HEK293T (cell line): ENCODE measurements around the gene UTP4.

Experiments used
- CTCF ChIA-PET: fragments of 350-600 bp; formaldehyde crosslinking; extraction: SDS; loops from one replicate; lab custom pipeline; 2021; ENCODE audit warnings: antibody characterized with exemption, inconsistent platforms; lab: Yijun Ruan, JAX
- POLR2A ChIA-PET: fragments of 350-600 bp; formaldehyde crosslinking; extraction: SDS; loops from one replicate; lab custom pipeline; 2020; ENCODE audit warnings: antibody characterized with exemption, inconsistent platforms; lab: Yijun Ruan, JAX
- DNase-seq: peaks from one replicate; pipeline ENCODE4 v3.0.0; 2012; ENCODE audit warnings: mixed read lengths; ENCODE audit errors: extremely low spot score
- ARNT ChIP-seq: fragments of 450-650 bp; IDR thresholded peaks from 2 replicates; pipeline ENCODE4 v1.6.1; 2017; ENCODE audit warnings: mild to moderate bottlenecking
- BHLHE40 ChIP-seq: fragments of 450-650 bp; IDR thresholded peaks from 2 replicates; pipeline ENCODE4 v1.6.1; 2016; ENCODE audit warnings: mild to moderate bottlenecking, moderate library complexity, borderline replicate concordance
- CTBP1 ChIP-seq: fragments of 450-650 bp; IDR thresholded peaks from 2 replicates; pipeline ENCODE4 v1.6.1; 2016; ENCODE audit warnings: borderline replicate concordance
- ELF4 ChIP-seq: fragments of 450-650 bp; IDR thresholded peaks from 2 replicates; pipeline ENCODE4 v1.6.1; 2017; ENCODE audit warnings: antibody characterized with exemption
- FOXA1 ChIP-seq: fragments of 450-650 bp; IDR thresholded peaks from 2 replicates; pipeline ENCODE4 v1.6.1; 2016; ENCODE audit warnings: mild to moderate bottlenecking
- FOXK2 ChIP-seq: fragments of 450-650 bp; IDR thresholded peaks from 2 replicates; pipeline ENCODE4 v1.6.1; 2016; ENCODE audit warnings: mild to moderate bottlenecking
- FOXM1 ChIP-seq: fragments of 450-650 bp; IDR thresholded peaks from 2 replicates; pipeline ENCODE4 v1.6.1; 2017; ENCODE audit warnings: mild to moderate bottlenecking, borderline replicate concordance
- HDGF ChIP-seq: fragments of 450-650 bp; IDR thresholded peaks from 2 replicates; pipeline ENCODE4 v1.6.1; 2017; ENCODE audit warnings: antibody characterized with exemption, borderline replicate concordance
- L3MBTL2 ChIP-seq: fragments of 450-650 bp; conservative IDR thresholded peaks from 2 replicates; pipeline ENCODE4 v1.6.1; 2016; ENCODE audit warnings: mild to moderate bottlenecking
- LEF1 ChIP-seq: fragments of 450-650 bp; IDR thresholded peaks from 2 replicates; pipeline ENCODE4 v1.6.1; 2017; ENCODE audit warnings: mild to moderate bottlenecking, borderline replicate concordance
- NFRKB ChIP-seq: fragments of 450-650 bp; IDR thresholded peaks from 2 replicates; pipeline ENCODE4 v1.6.1; 2016; ENCODE audit warnings: mild to moderate bottlenecking, moderate library complexity
- SP1 ChIP-seq: fragments of 450-650 bp; IDR thresholded peaks from 2 replicates; pipeline ENCODE4 v1.6.1; 2017
- SUZ12 ChIP-seq: fragments of 450-650 bp; IDR thresholded peaks from 2 replicates; pipeline ENCODE4 v1.6.1; 2016; ENCODE audit warnings: mild to moderate bottlenecking
- TARDBP ChIP-seq: fragments of 450-650 bp; IDR thresholded peaks from 2 replicates; pipeline ENCODE4 v1.6.1; 2016
- ZNF384 ChIP-seq: fragments of 450-650 bp; IDR thresholded peaks from 2 replicates; pipeline ENCODE4 v1.6.1; 2016
- TF ChIP-seq, protein P1 (sequence below): fragments of 450-650 bp; IDR thresholded peaks from 2 replicates; pipeline ENCODE4 v1.6.1; 2016

The UTP4 gene

GRCh38 chr16:69132424-69133252, at the start of gene UTP4, which contains the start of gene CHTF8:
Gene UTP4, plus strand, starts transcription at chr16:69132649. Its CDS starts 811 bp downstream, at chr16:69133460.
Gene CHTF8, minus strand, starts transcription at chr16:69132588. Its CDS starts 11,130 bp downstream, at chr16:69121458.
- TF ChIP-seq HDGF (no peak), SUZ12 (no peak), FOXA1 (no peak), L3MBTL2 (peak; percentile 67), ELF4 (0 out of 2 replicates have a peak, but pooled peaks have one; percentile 15), FOXM1 (peak; percentile 37; the same call in 1 of the 2 replicates), ARNT (peak; percentile 45; the same call in 1 of the 2 replicates), LEF1 (0 out of 2 replicates have a peak, but pooled peaks have one; percentile 17)
- peak; percentile 87 for DNase-seq
- ChIA-PET POLR2A (interaction anchor here (0.5 to 1.1 kb wide), 6 partner anchors 9 to 199 kb away, joined by 3 to 6 read pairs (median 3); no protein-coding TSS in a partner anchor), CTCF (interaction anchor here (0.5 kb wide), 1 partner anchor 137 kb away, joined by 4 read pairs; no protein-coding TSS in a partner anchor)

- TF ChIP-seq SP1 (no peak), FOXM1 (no peak), L3MBTL2 (no peak), SUZ12 (no peak)
- POLR2A ChIA-PET, result no interaction called here
- CTCF ChIA-PET, result no interaction called here
- no peak for DNase-seq
Measured at GRCh38 chr16:69083306-69083941, 49.0 kb upstream of the UTP4 start.

DNA sequence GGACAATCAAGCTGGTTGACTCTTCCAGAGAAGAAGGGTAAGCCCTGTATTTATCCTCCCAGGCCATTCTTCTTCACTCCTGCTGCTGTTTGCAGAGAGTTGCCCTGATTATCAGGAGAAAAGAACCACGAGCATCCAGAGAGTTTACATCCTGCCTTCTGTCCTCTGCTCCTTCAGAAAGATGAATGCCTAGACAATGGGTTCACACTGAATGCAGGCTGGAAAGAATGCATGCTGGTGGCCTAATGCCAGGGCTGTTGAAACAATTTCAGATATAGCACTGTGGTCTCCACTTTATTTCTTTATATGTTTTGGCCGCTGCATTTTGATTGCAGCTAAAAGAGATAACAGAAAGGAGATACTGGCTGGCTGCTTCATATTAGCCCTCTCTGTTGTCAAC, 48.2 kb upstream of the UTP4 start:
- DNase-seq, result no peak
- CTCF ChIA-PET, result no interaction called here
- TF ChIP-seq, protein P1, sequence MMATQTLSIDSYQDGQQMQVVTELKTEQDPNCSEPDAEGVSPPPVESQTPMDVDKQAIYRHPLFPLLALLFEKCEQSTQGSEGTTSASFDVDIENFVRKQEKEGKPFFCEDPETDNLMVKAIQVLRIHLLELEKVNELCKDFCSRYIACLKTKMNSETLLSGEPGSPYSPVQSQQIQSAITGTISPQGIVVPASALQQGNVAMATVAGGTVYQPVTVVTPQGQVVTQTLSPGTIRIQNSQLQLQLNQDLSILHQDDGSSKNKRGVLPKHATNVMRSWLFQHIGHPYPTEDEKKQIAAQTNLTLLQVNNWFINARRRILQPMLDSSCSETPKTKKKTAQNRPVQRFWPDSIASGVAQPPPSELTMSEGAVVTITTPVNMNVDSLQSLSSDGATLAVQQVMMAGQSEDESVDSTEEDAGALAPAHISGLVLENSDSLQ, result no peak
- TF ChIP-seq FOXK2, result no peak
- TF ChIP-seq L3MBTL2, result no peak
- TF ChIP-seq ZNF384, result no peak
- TF ChIP-seq HDGF, result no peak
- TF ChIP-seq FOXM1, result no peak
- no peak for TF ChIP-seq ELF4
- TF ChIP-seq CTBP1, result no peak
- TF ChIP-seq ARNT, result no peak
- no peak for TF ChIP-seq NFRKB
- TF ChIP-seq FOXA1, result no peak
- TF ChIP-seq TARDBP, result no peak
- no peak for TF ChIP-seq SP1
- no peak for TF ChIP-seq SUZ12
- no peak for TF ChIP-seq LEF1
- POLR2A ChIA-PET, result no interaction called here

- no peak for DNase-seq
- TF ChIP-seq TARDBP (no peak), LEF1 (no peak)
- POLR2A ChIA-PET, result no interaction called here
- CTCF ChIA-PET, result interaction anchor here (0.5 to 0.6 kb wide), 2 partner anchors 85 to 361 kb away, joined by 3 read pairs; no protein-coding TSS in a partner anchor
Measured at GRCh38 chr16:69085032-69085695, 47.3 kb upstream of the UTP4 start.

DNA sequence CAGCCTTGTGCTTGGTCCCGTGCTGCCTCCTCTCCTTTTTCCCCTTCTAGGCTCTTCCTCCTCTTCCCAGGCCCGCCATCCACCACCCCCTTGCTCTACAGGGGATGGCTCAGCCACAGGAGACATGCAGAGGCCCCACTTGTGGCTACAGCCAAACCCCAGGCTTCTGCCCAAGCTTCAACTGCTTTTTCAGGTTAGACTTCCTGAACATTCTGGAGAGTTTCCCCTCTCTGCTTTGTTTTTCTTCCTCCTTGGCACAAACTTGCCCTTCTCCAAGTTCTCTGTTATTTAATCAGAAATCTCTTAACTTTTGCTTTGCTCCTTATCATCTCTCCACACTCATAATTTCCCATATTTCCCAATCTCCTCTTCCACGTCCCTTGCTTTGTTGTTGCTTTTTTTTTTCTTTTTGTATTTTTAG, 45.3 kb upstream of the UTP4 start:
- TF ChIP-seq ZNF384, result no peak
- no peak for TF ChIP-seq HDGF
- no peak for TF ChIP-seq ELF4
- no peak for TF ChIP-seq CTBP1
- no peak for TF ChIP-seq ARNT
- TF ChIP-seq BHLHE40, result no peak
- TF ChIP-seq FOXA1, result no peak
- no peak for TF ChIP-seq L3MBTL2
- TF ChIP-seq FOXM1, result no peak
- TF ChIP-seq FOXK2, result no peak
- TF ChIP-seq NFRKB, result no peak
- TF ChIP-seq TARDBP, result no peak
- TF ChIP-seq LEF1, result no peak
- TF ChIP-seq SUZ12, result no peak
- TF ChIP-seq SP1, result no peak
- TF ChIP-seq, protein P1, result no peak
- POLR2A ChIA-PET, result no interaction called here
- DNase-seq, result no peak
- CTCF ChIA-PET, result no interaction called here

- CTCF ChIA-PET, result no interaction called here
- TF ChIP-seq ARNT (no peak), SUZ12 (no peak), SP1 (no peak), FOXK2 (no peak), FOXA1 (no peak), CTBP1 (no peak), ZNF384 (no peak), TARDBP (no peak), NFRKB (no peak), FOXM1 (no peak), ELF4 (no peak), HDGF (no peak)
- no peak for DNase-seq
- POLR2A ChIA-PET, result no interaction called here
Measured at GRCh38 chr16:69088684-69089083, 43.8 kb upstream of the UTP4 start.
